ENCODE data around the gene LIPI. TPM values are rescaled to one million over a fixed set of nuclear protein-coding genes. Genes with fewer than 3 reads are reported as not detected.
"Not testable (repeated sequence)": the region's sequence is repeated elsewhere in the genome, so short reads cannot be mapped to it uniquely, and the experiment has no call there.

LIPI gene
- total RNA-seq, 1 donor from 2014 or later, result not detected

DNA sequence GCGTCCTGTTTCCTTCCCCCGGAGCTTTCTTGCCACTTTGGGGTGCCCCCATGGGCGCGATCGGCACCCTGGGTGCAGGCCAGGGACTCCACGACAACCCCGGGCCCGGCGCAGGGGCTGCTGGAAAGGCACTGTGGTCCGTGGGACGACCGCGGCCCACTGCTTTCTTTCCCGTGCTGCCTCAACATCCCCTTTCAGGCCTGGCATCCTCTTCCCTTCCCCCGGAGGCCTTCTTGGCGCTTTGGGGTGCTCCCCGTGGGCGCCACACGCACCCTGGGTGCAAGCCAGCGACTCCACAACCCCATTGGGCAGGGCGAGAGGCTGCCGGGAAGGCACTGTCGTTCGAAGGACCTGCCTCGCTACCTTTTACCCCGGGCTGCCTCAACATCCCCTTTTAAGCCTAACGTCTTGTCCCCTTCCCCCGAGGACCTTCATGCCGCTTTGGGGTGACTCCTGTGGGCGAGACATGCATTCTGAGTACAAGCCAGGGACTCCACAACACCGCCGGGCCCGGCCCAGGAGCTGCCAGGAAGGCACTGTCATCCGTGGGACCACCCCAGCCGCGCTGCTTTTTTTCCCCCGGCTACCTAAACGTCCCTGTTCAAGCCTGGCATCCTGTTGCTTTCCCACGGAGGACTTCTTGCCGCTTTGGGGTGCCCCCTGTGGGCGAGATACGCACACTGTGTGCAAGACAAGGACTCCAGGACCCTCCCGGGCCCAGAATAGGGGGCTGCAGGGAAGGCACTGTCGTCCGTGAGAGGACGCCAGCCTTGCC is 137.8 kb downstream of the LIPI start:
- no peak for DNase-seq

- DNase-seq, result no peak
Observed at GRCh38 chr21:14071902-14072734, 138.6 kb downstream of the LIPI start.

GRCh38 chr21:14070968-14071367 is 139.8 kb downstream of the LIPI start:
- DNase-seq, result no peak

- DNase-seq, result no peak
Observed at GRCh38 chr21:14070049-14070893, 140.5 kb downstream of the LIPI start.

DNA sequence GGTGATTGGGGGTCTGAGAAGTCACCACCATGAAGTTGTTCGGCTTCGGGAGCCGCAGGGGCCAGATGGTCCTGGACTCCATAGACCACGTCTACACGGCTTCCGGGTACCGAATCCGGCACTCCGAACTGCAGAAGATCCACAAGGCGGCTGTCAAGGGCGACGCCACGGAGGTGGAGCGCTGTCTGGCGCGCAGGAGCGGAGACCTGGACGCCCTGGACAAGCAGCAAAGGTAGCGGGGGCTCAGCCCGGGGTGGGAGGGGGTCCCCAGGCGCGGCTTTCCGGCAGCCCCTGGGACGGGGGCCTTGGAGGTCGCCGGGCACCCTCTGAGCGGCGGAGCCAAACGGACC is 146.5 kb downstream of the LIPI start:
- no peak for DNase-seq

DNA sequence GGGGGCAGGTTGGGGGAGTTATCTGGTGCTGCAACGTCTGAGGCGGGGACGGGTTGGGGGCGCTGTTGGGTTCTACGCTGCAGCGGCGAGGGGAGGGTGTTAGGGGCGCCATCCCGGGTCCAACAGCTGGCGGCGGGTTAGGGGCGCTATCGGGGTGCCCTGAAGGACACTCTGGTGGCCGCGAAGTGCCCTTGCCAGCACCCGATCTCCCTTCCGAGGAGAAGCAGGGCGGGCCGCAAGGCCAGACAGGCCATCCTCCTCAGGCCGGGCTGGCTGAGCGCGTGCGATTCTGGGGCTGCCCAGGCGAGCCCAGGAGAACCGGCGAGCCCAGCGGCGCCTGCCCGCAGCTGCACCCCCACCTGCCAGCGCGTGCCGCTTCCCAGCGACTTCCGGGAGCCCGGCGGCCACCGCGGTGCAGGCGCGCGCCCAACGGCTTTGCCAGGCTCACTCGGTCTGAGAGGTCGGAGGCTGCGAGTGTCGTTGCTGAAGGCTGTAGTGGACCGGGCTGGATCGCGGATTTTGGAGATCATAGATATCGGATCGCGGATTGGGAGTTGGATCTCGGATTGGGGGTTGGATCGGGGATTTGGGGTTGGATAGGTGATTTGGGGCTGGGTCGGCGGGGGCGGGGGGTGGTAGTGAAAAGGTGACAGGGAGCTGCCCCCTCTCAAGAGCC is 147.0 kb downstream of the LIPI start:
- peak; percentile 0 for DNase-seq

- not testable (repeated sequence) for DNase-seq
Observed at GRCh38 chr21:14062684-14063083, 148.1 kb downstream of the LIPI start.

DNA sequence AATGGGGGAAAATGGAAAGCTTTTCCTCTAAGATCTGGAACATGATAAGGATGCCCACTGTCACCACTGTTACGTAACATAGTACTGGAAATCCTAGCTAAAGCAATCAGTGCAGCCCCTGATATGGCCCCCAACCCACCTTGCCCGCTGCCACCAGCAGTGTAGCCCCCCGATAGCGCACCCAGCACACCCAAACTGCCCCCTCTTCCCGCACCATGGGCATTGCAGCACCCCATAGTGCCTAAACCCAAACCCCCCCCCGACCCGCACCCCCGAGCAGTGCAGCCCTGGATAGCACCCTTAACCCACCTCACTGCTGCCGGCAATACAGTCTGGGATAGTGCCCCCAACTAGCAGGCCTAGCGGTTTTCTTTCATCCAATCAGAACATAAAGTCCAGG is 148.9 kb downstream of the LIPI start:
- not testable (repeated sequence) for DNase-seq

GRCh38 chr21:14058995-14059627 is 151.6 kb downstream of the LIPI start:
- not testable (repeated sequence) for DNase-seq

Small RNA genes lying within 50 kb of the gene (small RNA-seq; reads per million reads assigned to genes)
- gene RF01518 (ENCODE audit: low replicate concordance), result not detected
- gene RNA5SP488 (ENCODE audit: low replicate concordance), result not detected

Other genes with a start within 250 kb of the LIPI start
- gene RBM11, start 5.2 kb upstream of the LIPI start, total RNA-seq, result 0.30 TPM
- 31.2 TPM for gene HSPA13, start 172.2 kb upstream of the LIPI start, total RNA-seq

Data from skin of body (tissue), 3 donors.